Germinal center (tissue), 1 donor: ENCODE results near the gene ADRB2.
"Not testable (repeated sequence)": the region's sequence is repeated elsewhere in the genome, so short reads cannot be mapped to it uniquely, and the experiment has no call there.

Experiments
- DNase-seq: peaks from one replicate; pipeline ENCODE4 v3.0.0; 2012; ENCODE audit warnings: mixed read lengths, low spot score

Gene ADRB2

DNA sequence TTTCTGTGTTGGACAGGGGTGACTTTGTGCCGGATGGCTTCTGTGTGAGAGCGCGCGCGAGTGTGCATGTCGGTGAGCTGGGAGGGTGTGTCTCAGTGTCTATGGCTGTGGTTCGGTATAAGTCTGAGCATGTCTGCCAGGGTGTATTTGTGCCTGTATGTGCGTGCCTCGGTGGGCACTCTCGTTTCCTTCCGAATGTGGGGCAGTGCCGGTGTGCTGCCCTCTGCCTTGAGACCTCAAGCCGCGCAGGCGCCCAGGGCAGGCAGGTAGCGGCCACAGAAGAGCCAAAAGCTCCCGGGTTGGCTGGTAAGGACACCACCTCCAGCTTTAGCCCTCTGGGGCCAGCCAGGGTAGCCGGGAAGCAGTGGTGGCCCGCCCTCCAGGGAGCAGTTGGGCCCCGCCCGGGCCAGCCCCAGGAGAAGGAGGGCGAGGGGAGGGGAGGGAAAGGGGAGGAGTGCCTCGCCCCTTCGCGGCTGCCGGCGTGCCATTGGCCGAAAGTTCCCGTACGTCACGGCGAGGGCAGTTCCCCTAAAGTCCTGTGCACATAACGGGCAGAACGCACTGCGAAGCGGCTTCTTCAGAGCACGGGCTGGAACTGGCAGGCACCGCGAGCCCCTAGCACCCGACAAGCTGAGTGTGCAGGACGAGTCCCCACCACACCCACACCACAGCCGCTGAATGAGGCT lies at the start of gene ADRB2:
TSS of gene ADRB2 (plus strand) at position 559 of the 686 bp plus-strand sequence. CDS start 221 bp downstream, outside the sequence.
- peak; percentile 91 for DNase-seq

DNA sequence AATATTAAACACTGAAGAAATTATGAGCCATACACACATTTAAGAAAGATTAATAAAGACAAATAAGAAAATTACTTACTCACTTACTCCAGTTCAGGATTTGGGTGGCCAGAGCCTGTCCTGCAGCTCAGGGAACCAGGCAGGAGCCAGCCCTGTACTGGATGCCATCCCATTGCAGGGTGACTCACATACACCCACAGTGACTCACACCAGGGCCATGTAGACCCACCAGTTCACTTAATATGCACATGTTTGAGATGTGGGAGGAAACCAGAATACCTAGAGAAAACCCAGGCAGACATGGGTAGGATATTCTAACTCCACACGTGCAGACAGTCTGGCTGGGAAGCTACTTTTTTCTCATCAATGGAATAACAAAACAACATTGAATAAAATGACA lies 49.6 kb upstream of the ADRB2 start:
- DNase-seq, result no peak

DNA sequence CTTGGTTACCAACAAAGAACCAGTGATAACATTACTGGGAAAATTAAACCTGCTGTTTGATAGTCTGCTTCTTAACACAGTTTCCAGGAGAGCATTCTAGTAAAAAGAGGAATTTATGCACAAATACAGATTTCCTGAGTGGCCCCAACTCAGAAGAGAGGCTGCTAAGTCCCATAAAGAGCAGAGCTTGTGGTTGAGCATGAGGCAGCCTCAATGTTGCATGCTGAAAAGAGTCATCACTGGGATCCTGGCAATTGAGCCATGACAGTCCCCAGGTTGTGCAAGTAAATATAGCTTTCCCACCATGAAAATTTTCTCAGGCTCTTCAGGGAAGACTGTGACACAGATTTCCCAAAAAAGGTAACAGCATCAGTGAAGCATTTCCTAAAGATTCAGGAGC lies 47.5 kb upstream of the ADRB2 start:
- no peak for DNase-seq

DNA sequence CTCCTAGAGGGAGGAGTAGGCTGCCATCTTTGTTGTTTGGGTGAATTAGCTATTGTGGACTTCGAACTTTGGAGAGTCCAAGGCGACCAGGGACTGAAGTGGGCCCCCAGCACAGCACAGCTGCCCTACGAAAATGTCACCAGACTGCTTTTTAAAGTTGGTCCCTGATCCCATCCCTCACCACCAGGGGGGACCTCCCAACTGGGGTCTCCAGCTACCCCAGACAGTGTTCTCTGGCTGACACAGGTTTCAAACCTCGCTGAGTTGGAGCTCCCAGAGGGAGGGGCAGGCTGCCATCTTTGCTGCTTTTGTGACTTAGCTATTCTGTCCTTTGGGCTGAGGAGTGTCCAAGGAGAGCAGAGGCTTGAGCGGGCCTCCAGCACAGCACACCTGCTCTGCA lies 45.7 kb upstream of the ADRB2 start:
- no peak for DNase-seq

DNA sequence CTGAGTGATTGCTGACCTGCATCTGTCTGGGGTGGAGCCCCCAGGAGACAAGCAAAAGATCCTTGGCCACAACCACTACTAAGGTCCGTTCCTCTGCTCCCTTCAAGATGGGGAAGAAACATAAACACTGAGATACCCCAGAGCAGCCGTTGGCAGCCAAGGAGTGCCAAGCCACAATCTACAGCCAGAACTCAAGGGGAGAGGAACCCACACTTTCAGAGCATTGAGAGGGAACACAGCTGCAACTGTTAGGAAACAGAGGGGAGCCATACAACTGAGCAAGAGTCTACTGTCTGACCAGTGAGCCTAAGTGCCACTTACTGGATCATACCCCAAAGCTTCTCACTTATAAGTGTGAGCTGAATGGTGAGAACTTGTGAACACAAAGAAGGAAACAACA lies 44.6 kb upstream of the ADRB2 start:
- no peak for DNase-seq

DNA sequence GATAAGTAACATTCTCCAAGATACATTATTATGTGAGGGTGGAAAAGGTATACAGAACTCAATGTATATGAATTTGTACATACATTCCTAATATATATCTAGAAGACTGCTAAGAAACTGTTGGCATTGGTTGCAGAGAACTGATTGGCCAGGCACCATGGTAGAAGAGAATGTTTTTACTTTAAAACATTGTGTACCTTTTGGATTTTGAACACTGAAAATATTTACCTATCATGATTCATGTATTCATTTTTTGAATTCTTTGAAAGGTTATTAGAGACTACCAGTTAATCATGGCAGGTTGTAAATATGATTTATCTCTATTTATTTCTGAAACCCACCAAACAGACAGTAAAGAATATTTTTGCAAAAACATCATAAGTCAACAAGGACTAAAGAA lies 41.2 kb upstream of the ADRB2 start:
- DNase-seq, result no peak

DNA sequence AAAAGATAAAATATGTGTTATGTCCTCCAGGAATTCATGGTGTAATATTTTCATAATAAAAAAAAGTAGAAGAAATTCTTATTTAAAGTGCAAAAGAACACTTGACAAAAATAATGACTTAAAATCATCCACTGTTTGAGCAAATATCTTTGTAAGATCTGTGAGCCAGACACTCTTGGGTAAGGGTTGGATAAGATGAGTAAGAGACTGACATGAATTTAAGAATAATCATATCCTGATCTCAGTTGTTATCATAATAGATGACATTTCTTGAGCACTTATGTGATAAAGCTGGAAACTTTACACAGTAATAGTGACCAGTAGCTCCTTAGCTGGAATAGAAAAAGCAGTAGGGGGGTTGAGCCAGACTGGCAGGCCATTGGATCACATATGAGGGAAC lies 40.0 kb upstream of the ADRB2 start:
- DNase-seq, result no peak

DNA sequence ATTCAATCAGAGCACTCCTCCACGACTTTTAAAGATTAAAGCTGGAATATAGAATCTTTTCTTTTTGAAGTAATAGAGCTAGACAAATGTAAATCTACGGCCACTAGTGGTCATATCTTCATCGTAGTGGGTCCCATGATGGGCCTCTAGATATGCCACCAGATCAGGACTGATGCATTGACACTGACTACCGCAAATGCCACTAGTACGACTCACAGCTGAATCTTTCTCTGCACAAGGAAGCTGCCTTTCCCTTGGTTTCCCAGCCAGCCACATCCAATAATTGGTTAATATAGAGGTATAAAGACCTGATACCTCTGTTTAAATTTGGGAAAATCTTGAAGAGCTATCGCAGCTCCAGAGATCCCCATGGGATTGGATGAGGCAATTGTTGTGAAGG lies 37.8 kb upstream of the ADRB2 start:
- DNase-seq, result no peak

DNA sequence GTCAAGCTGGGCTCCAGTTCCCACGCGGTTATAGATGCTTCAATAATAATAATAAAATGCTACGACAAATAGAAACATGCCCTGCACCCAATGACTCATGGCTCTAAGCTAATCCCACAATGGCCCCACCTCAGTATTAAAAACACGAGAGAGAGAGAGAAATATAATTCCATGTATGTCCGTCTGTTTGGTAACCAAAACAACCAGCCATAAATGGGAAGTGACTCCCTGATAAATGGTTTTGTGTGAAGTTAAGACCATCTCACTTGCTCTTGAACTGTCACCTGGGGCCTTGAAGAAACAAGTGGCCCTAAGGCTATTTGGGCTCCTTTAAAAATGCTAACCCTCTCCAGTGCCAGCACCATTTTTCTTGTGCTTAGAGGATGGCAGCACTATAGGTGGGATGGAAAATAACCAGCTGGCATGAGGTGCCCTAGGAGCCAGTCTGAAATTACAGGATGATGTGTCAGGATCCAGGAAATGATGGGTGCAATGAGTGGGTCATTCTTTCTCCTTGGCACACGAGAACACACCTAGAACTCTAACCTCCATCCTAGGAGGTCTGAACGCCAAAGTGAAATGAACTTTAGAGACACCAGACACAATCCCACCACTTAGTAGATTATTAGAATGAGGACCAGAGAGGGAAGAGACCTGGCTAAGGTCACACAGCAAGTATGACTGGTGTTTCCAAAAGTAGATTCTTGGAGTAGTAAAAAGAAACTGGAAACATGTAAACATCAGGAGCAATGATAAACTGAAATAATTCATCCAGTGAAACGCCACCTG lies 35.7 kb upstream of the ADRB2 start:
- DNase-seq, result no peak

DNA sequence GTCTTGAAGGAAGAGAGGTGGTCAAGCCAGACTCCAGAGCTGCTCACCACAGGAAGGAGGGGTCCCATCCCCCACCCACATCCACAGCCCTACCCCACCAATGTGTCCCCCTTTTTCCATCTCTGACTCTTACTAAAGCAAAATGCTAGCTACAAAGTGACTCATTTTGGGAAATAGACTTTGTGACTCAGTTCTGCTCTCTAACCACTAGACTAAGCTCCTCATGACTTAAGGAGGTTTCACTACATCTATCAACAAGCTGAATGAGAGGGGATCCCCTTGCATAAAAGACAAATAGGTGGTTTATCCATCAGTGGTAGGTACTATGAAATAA lies 35.1 kb upstream of the ADRB2 start:
- no peak for DNase-seq

DNA sequence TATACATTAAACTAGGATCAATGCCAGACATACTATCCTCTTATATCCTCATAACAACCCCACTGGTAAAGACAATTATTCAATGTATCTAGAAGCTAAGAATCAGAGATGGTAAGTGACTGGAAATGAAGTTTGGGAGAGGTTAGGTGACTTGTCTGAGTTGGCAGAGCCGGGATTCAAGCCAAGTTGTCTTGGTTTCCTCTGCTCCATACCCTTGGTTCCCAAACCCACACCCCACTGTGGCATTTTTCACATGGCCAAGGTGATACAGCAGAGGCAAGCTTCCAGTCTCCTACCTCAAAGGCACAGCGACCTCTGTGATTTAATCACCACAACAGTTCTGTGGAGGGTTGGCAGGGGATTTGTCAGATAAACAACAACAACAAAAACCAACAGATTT lies 34.7 kb upstream of the ADRB2 start:
- DNase-seq, result no peak

DNA sequence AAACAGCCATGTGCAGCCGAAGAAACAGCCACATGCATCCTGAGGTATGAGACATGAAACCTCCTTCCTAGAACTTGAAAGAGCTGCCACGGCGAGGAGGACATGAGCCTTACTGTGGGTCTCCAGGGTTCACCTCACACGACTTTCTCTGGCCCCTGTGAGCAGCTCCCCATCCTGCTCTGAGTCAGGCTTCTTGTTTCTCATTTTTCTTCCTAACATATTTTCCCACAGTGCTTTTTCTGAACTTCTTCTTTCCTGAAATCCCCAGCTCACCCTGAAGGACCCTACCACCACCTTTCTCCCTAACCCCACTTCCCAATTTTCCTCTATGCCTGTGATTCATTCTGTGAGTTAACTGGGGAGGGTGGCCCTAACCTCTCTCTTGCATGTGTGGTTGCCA lies 33.7 kb upstream of the ADRB2 start:
- DNase-seq, result no peak

DNA sequence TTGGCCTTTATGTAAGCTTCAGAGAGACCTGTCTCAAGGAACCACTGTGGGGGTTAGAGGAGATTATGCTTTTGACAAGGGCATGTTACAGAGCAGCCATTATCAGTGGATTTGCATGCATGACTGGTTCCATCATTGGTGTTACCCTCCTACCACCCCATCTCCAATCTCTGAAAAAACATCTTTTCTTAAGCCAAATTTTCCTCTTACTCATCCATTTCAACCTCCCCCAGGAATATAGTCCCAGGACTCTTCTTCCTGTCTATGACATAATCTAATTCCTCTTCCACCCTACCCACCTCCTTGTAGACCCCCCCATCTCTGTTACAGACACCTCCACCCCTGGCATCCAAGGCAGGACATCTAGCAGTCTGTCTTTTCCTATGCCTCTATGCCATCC lies 33.1 kb upstream of the ADRB2 start:
- DNase-seq, result no peak

DNA sequence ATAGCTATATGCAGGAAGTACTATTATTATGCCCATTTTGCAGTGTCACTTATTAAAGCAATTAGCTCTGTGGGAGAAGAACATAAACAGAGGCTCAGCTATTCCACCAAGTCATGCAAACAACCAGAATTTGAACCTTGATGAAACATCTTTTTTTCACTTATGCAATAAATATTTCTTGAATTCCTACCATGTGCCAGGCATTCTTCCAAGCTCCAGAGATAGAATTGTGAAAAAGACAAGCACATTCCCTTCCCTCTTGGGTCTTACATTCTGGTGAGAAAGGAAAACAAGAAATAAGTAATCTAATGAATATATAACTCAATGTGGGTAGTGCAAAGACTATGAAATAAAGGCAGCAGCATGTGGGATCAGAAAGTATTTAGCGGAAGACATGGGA lies 32.1 kb upstream of the ADRB2 start:
- DNase-seq, result no peak

DNA sequence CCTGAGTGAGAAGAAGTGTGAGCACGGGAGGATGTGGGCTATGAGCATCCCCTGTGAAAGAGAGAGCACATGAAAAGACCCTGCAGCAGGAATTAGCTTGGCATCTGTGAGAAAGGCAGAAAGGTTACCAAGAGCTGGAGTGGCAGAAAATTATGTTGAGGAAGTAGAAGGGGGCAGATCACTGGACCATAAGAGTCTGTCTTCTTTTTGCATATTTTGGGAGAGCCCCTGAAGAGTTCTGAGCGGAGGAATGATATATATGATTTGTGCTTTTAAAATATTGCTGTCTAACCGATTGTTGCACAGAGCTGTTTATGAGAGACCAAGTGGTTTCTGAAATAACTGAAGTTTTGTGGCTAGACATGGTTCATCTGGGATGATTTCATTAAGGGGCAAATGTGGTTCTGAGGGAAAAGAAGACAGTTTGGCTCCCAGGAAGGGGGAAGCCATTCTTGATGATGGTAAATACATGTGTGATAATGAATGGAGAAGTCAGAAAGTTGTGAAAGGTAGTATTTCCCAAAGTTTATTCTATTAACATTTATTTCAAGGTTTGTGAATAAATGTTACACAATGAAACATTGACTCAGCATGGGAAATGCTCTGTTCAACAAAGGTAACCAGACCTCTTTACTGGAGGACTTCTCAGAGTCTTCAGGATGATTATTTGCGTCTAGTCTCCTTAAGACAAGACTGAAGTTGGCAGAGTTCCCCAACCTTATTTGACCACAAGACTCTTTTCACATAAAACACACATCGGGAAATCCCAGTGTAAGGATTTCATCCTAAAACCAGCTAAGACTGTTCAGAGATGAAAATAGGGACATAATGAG lies 31.5 kb upstream of the ADRB2 start:
- DNase-seq, result no peak

DNA sequence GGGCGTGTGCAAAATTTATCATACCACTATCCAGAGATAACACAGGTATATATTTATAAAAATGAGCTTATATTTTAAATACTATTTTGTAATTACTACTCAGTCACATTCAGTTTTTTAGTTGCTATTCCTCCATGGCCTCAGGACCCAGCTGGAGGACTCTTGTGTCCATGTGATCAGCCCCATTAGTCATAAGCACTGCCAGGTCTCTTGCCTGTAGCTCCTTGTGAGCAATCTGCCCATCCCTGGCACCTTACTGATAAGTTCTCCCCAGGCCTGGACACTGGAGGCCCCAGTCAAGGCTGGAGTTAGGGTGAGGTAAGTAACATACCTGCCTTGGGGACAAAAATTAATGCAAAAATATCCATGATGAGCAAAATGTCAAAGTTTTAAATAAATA lies 29.5 kb upstream of the ADRB2 start:
- no peak for DNase-seq

DNA sequence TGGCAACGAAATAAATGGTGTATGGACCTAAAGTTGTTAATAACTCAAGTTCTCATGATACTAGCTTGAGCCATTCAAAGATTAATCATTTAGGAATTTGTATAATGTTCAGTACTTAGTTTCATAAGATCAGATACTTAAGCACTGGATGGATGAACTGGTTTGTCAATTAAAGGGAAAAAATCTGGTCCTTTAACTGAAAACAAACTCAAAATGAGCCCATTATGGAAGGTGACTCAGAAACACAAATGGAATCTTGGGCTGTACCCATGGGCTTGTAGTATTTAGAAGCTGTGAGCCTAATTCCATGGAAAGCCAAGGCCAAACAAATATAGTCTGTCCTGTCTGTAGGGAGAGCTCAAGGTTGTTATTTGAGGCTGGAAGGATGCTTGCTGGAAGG lies 27.6 kb upstream of the ADRB2 start:
- no peak for DNase-seq

DNA sequence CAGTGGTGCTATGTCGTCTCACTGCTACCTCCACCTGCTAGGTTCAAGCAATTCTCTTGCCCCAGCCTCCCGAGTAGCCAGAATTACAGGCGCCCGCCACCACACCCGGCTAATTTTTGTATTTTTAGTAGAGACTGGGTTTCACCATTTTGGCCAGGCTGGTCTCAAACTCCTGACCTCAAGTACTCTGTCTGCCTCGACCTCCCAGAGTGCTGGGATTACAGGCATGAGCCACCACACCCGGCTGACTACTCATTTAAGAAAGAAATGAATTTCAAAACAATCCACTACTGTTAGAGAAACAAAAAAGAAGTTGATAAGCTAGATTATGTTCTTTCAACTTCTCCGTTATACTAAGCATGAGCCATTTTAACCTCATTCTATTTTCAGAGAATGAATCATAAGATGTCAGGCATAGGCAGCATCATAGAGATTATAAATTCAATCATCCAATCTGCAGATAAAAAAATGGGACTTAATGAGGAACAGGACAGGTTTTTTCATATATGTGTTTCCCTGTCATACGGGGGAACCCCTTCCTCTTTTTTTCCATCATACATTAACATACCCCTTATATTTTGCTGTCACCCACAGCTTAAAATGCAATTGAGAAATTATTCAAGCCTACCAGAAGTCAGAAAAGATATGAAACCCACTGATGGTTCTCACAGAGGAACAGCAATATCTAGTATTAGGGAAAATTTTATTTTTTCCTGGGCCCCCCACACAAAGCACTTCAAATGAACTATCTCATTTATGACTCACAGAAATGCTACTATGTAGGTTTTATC lies 26.5 kb upstream of the ADRB2 start:
- DNase-seq, result no peak

DNA sequence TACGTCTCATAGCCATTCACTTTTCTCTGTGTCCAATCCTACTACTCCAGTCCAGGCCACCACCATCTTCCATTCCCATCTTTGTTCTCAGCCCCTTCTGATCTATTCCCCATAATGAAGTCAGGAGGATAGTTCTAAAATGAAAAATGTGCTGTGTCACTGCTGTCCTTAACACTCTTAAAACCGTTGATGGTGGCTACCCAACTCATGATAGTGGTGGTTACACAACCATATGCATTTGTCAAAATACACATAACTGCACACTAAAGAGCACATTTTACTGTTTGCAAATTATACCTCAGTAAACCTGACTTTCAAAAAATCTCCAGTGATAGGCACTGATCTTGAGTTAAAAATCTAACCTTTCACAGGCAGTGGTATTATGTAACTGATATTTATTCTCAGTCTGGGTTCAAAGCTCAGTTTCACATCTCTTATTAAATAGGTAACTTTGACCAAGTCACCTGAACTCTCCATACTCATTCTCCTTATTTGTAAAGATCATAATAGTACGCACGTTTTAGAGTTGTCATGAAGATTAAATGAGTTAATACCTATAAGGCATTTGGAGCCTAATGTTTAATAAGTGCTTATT lies 24.6 kb upstream of the ADRB2 start:
- DNase-seq, result no peak

DNA sequence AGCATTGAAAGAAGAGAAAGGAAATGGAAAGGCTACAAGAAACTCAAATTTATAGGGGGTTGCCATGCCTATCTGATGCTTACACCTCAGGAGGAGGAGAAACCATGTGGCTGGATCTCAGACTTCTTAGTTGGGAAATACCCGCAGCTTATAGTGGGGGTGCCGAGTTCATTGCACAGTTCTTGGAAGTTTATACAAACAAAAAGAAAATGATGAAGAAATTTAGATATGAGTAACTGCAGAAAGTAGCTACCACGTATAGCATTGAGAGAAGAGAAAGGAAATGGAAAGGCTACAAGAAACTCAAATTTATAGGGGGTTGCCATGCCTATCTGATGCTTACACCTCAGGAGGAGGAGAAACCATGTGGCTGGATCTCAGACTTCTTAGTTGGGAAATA lies 23.0 kb upstream of the ADRB2 start:
- DNase-seq, result not testable (repeated sequence)

DNA sequence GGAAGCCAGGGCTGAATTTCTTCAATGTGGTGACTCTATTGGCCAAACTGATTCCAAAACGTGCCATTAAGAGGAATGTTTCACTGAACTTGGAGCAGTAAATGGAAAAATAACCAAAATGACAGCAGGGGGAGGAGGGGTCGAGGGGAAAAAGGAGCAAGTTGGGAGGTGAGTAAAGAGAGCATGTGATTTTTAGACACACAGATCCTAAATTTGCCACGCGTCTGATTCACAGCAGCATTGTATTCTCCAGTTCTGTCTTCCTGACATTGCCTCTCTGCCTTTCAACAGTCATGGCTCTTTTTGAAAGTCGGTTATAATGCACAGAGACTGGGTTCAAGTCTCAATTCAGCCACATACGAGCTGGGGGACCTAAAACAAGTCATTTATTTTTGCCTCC lies 22.0 kb upstream of the ADRB2 start:
- no peak for DNase-seq
